Left lung (tissue), 8 donors: ENCODE results near the gene TENM4. TPM values are rescaled to one million over a fixed set of nuclear protein-coding genes. Genes with fewer than 3 reads are reported as not detected.

Source experiments
- microRNA-seq, 2 donors: library from miRNA; unstranded; fragments of <30 nt; microRNA quantifications; one replicate each; pipeline ENCODE4, GENCODE V29; 2019
- polyA plus RNA-seq, 6 donors: library from polyadenylated mRNA; unstranded; fragments of 120-200 nt; gene quantifications; one replicate each; pipeline ENCODE4 v1.2.1, GENCODE V29; 2013; ENCODE audit not compliant: insufficient read length in 6 of 6
- total RNA-seq, 2 donors: library from RNA; stranded (reverse); fragmentation: NEBNext Ultra II Directional; extraction: Animal tissue kit (Norgen Biotek cat#: 25700); gene quantifications; one replicate each; pipeline ENCODE4 v1.2.1, GENCODE V29; 2021
- donor health status: DM: no; HTN: yes; CAD: no.
- donor health status: DM: no; HTN: no; CAD: no.

The TENM4 gene
- total and polyA plus RNA-seq, 8 donors, result 3.4 to 7.1 (median 5.2) TPM

Small RNA genes lying within 50 kb of the gene (microRNA-seq; reads per million reads assigned to microRNA genes)
- gene MIR5579 (0 to 0.14 reads per million in 2 donors), gene MIR708 (181 to 345 reads per million in 2 donors)
